CD4-positive, alpha-beta T cell treated with Interleukin-4 for 1 hour (primary cell): Measurements from ENCODE around the gene BCL2L15.

Source experiments
- DNase-seq, 2 donors: peaks; one replicate each; pipeline ENCODE4 v3.0.0-alpha.2; 2020 to 2022

BCL2L15 gene

GRCh38 chr1:113905435-113905861 lies 18.1 kb upstream of the BCL2L15 start:
- peak in 1 of 2 donors; percentile 24 for DNase-seq

GRCh38 chr1:113904674-113905434 lies 17.5 kb upstream of the BCL2L15 start, which contains the start of the genes AP4B1 and DCLRE1B:
Gene AP4B1 (minus strand): TSS chr1:113904799. CDS start chr1:113904717, 82 bp downstream.
Gene DCLRE1B (plus strand): TSS chr1:113905326. CDS start chr1:113905587, 261 bp downstream.
- peak; percentile 99 for DNase-seq

- DNase-seq, result no peak
Measured at GRCh38 chr1:113904293-113904673, 16.9 kb upstream of the BCL2L15 start.

- DNase-seq, result peak in 1 of 2 donors; percentile 40
Measured at GRCh38 chr1:113903501-113904292, 16.3 kb upstream of the BCL2L15 start.

GRCh38 chr1:113901191-113901590 lies 13.8 kb upstream of the BCL2L15 start:
- peak in 1 of 2 donors; percentile 15 for DNase-seq

- no peak for DNase-seq
Measured at GRCh38 chr1:113899111-113899510, 11.7 kb upstream of the BCL2L15 start.

- DNase-seq, result no peak
Measured at GRCh38 chr1:113898241-113898814, 10.9 kb upstream of the BCL2L15 start.

GRCh38 chr1:113895961-113896360 lies 8.6 kb upstream of the BCL2L15 start:
- no peak for DNase-seq

GRCh38 chr1:113895098-113895497 lies 7.7 kb upstream of the BCL2L15 start:
- no peak for DNase-seq

GRCh38 chr1:113893267-113893666 lies 5.9 kb upstream of the BCL2L15 start:
- no peak for DNase-seq

- DNase-seq, result no peak
Measured at GRCh38 chr1:113891631-113892220, 4.3 kb upstream of the BCL2L15 start.

- no peak for DNase-seq
Measured at GRCh38 chr1:113890816-113891215, 3.4 kb upstream of the BCL2L15 start.

- no peak for DNase-seq
Measured at GRCh38 chr1:113886417-113887401, 672 bp downstream of the BCL2L15 start.

- no peak for DNase-seq
Measured at GRCh38 chr1:113881661-113882060, 5.7 kb downstream of the BCL2L15 start.

GRCh38 chr1:113879739-113880038 lies 7.7 kb downstream of the BCL2L15 start:
- no peak for DNase-seq

- DNase-seq, result no peak
Measured at GRCh38 chr1:113876176-113876575, 11.2 kb downstream of the BCL2L15 start.

- DNase-seq, result no peak
Measured at GRCh38 chr1:113875714-113876113, 11.7 kb downstream of the BCL2L15 start.

GRCh38 chr1:113874012-113874879 lies 13.1 kb downstream of the BCL2L15 start:
- DNase-seq, result peak in 1 of 2 donors; percentile 50

GRCh38 chr1:113872219-113872935 lies 15.0 kb downstream of the BCL2L15 start:
- DNase-seq, result peak in 1 of 2 donors; percentile 56

GRCh38 chr1:113871597-113872113 lies 15.7 kb downstream of the BCL2L15 start, which contains the start of gene PTPN22:
Gene PTPN22 (minus strand): TSS chr1:113871712.
- peak; percentile 91 to 92 for DNase-seq
